Activated naive CD8-positive, alpha-beta T cell treated with anti-CD3 and anti-CD28 coated beads, Interleukin-2, amount 10 ng/mL, durations not matched to agents 7 days and 5 days (primary cell): ENCODE measurements around the gene ADORA2A. TPM values are rescaled to one million over a fixed set of nuclear protein-coding genes. Genes with fewer than 3 reads are reported as not detected.
A peak's percentile ranks its signal among the peaks of the same experiment; 100 is the strongest.

ENCODE experiments used
- ATAC-seq: fragments of 150-1000 bp; cut with Tn5 transposase; one replicate; pipeline ENCODE4 v1.10.0; 2021; ENCODE audit warnings: low read depth, moderate library complexity
- POLR2A ChIA-PET: fragments of 350-600 bp; sonication (Branson Sonifier 250); formaldehyde crosslinking; loops from one replicate; lab custom pipeline; 2021; ENCODE audit warnings: antibody characterized with exemption; lab: Charles Lee
- DNase-seq: peaks from one replicate; pipeline ENCODE4 v3.0.0; 2021
- H3K27ac Mint-ChIP-seq: one replicate; pipeline ENCODE4 v1.8.0; 2022; ENCODE audit warnings: mild to moderate bottlenecking, mixed read lengths
- H3K27me3 Mint-ChIP-seq: one replicate; pipeline ENCODE4 v1.8.0; 2022; ENCODE audit warnings: mild to moderate bottlenecking, moderate library complexity, mixed read lengths
- H3K36me3 Mint-ChIP-seq: one replicate; pipeline ENCODE4 v1.8.0; 2021; ENCODE audit warnings: mild to moderate bottlenecking, mixed read lengths
- H3K4me1 Mint-ChIP-seq: one replicate; pipeline ENCODE4 v1.8.0; 2021; ENCODE audit warnings: mixed read lengths
- H3K4me3 Mint-ChIP-seq: one replicate; pipeline ENCODE4 v1.8.0; 2022; ENCODE audit warnings: mild to moderate bottlenecking, moderate library complexity, mixed read lengths
- H3K9me3 Mint-ChIP-seq: one replicate; pipeline ENCODE4 v1.8.0; 2021; ENCODE audit warnings: mixed read lengths
- total RNA-seq, 2 experiments: library from RNA; stranded (reverse); gene quantifications; one replicate each; pipeline ENCODE4 v1.2.3, GENCODE V29; 2021

The ADORA2A gene
- total RNA-seq, 2 experiments from 2014 or later: 29.1 to 30.3 TPM

GRCh38 chr22:24416611-24417010 lies 10.8 kb upstream of the ADORA2A start:
- Mint-ChIP-seq H3K27me3 (no peaks in the 10 kb centered on the region), H3K4me1 (peaks cover 4% of the 10 kb centered on the region), H3K4me3 (no peak overlapping the region), H3K27ac (no peak overlapping the region), H3K9me3 (no peaks in the 10 kb centered on the region), H3K36me3 (no peaks in the 10 kb centered on the region)
- POLR2A ChIA-PET: no interaction called here
- ATAC-seq (no peak), DNase-seq (no peak)

GRCh38 chr22:24417200-24417599 lies 10.2 kb upstream of the ADORA2A start:
- Mint-ChIP-seq H3K36me3 (no peaks in the 10 kb centered on the region), H3K9me3 (no peaks in the 10 kb centered on the region), H3K27ac (no peak overlapping the region), H3K4me1 (peaks cover 4% of the 10 kb centered on the region), H3K4me3 (no peak overlapping the region), H3K27me3 (no peaks in the 10 kb centered on the region)
- DNase-seq: no peak
- POLR2A ChIA-PET: no interaction called here
- ATAC-seq: no peak

- Mint-ChIP-seq H3K27ac (no peak overlapping the region), H3K4me1 (peaks cover 4% of the 10 kb centered on the region), H3K9me3 (no peaks in the 10 kb centered on the region), H3K27me3 (no peaks in the 10 kb centered on the region), H3K4me3 (no peak overlapping the region), H3K36me3 (no peaks in the 10 kb centered on the region)
- ATAC-seq (no peak), DNase-seq (no peak)
- POLR2A ChIA-PET: no interaction called here
Measured at GRCh38 chr22:24417901-24418641, 9.3 kb upstream of the ADORA2A start.

GRCh38 chr22:24418786-24419474 lies 8.5 kb upstream of the ADORA2A start:
- H3K27ac Mint-ChIP-seq: no peak overlapping the region
- DNase-seq (no peak), ATAC-seq (no peak)
- H3K4me1 Mint-ChIP-seq: peaks cover 4% of the 10 kb centered on the region
- POLR2A ChIA-PET: no interaction called here
- H3K36me3 Mint-ChIP-seq: no peaks in the 10 kb centered on the region
- H3K4me3 Mint-ChIP-seq: no peak overlapping the region
- H3K27me3 Mint-ChIP-seq: no peaks in the 10 kb centered on the region
- no peaks in the 10 kb centered on the region for H3K9me3 Mint-ChIP-seq

GRCh38 chr22:24419475-24419850 lies 7.9 kb upstream of the ADORA2A start:
- H3K27ac Mint-ChIP-seq: no peak overlapping the region
- peaks cover 4% of the 10 kb centered on the region for H3K4me1 Mint-ChIP-seq
- H3K4me3 Mint-ChIP-seq: no peak overlapping the region

GRCh38 chr22:24420072-24420976 lies 7.1 kb upstream of the ADORA2A start:
- no peaks in the 10 kb centered on the region for H3K27me3 Mint-ChIP-seq
- H3K4me1 Mint-ChIP-seq: peaks cover 5% of the 10 kb centered on the region
- POLR2A ChIA-PET: no interaction called here
- H3K27ac Mint-ChIP-seq: no peak overlapping the region
- H3K36me3 Mint-ChIP-seq: no peaks in the 10 kb centered on the region
- ATAC-seq (no peak), DNase-seq (no peak)
- H3K4me3 Mint-ChIP-seq: no peak overlapping the region
- no peaks in the 10 kb centered on the region for H3K9me3 Mint-ChIP-seq

More at GRCh38 chr22:24419475-24419850, 7.9 kb upstream of the ADORA2A start:
- H3K27me3 Mint-ChIP-seq: no peaks in the 10 kb centered on the region
- POLR2A ChIA-PET: no interaction called here
- H3K9me3 Mint-ChIP-seq: no peaks in the 10 kb centered on the region
- DNase-seq (no peak), ATAC-seq (no peak)
- no peaks in the 10 kb centered on the region for H3K36me3 Mint-ChIP-seq

- ATAC-seq (no peak), DNase-seq (no peak)
- H3K27ac Mint-ChIP-seq: no peak overlapping the region
- H3K27me3 Mint-ChIP-seq: no peaks in the 10 kb centered on the region
- H3K36me3 Mint-ChIP-seq: no peaks in the 10 kb centered on the region
- no peaks in the 10 kb centered on the region for H3K9me3 Mint-ChIP-seq
- peaks cover 11% of the 10 kb centered on the region for H3K4me1 Mint-ChIP-seq
- H3K4me3 Mint-ChIP-seq: no peak overlapping the region
- POLR2A ChIA-PET: interaction anchor here (1.5 kb wide), 1 partner anchor 101 kb away, joined by 5 read pairs; no protein-coding TSS in a partner anchor
Measured at GRCh38 chr22:24420977-24421343, 6.4 kb upstream of the ADORA2A start.

- Mint-ChIP-seq H3K9me3 (no peaks in the 10 kb centered on the region), H3K27ac (no peak overlapping the region), H3K4me3 (no peak overlapping the region), H3K4me1 (peaks cover 16% of the 10 kb centered on the region), H3K36me3 (no peaks in the 10 kb centered on the region), H3K27me3 (no peaks in the 10 kb centered on the region)
- DNase-seq (no peak), ATAC-seq (peak; percentile 22)
- POLR2A ChIA-PET: interaction anchor here (1.5 to 7.1 kb wide), 2 partner anchors 14 to 100 kb away, joined by 5 to 54 read pairs; no protein-coding TSS in a partner anchor
Measured at GRCh38 chr22:24421428-24421931, 5.9 kb upstream of the ADORA2A start.

- Mint-ChIP-seq H3K27me3 (no peaks in the 10 kb centered on the region), H3K9me3 (no peaks in the 10 kb centered on the region), H3K4me3 (peak overlapping the region; percentile 70), H3K27ac (peak overlapping the region; percentile 50), H3K4me1 (peaks cover 22% of the 10 kb centered on the region), H3K36me3 (no peaks in the 10 kb centered on the region)
- ATAC-seq (no peak), DNase-seq (no peak)
- POLR2A ChIA-PET: interaction anchor here (1.5 to 7.1 kb wide), 2 partner anchors 14 to 100 kb away, joined by 5 to 54 read pairs; no protein-coding TSS in a partner anchor
Measured at GRCh38 chr22:24422102-24422665, 5.2 kb upstream of the ADORA2A start.

- Mint-ChIP-seq H3K27ac (peak overlapping the region; percentile 65), H3K4me1 (peaks cover 30% of the 10 kb centered on the region), H3K27me3 (no peaks in the 10 kb centered on the region), H3K36me3 (peaks cover 3% of the 10 kb centered on the region), H3K4me3 (peak overlapping the region; percentile 66), H3K9me3 (no peaks in the 10 kb centered on the region)
- POLR2A ChIA-PET: interaction anchor here (1.4 to 7.1 kb wide), 2 partner anchors 9 to 12 kb away, joined by 3 to 54 read pairs; no protein-coding TSS in a partner anchor
- peak; percentile 19 for ATAC-seq
- DNase-seq: peak; percentile 89
Measured at GRCh38 chr22:24423519-24424000, 3.8 kb upstream of the ADORA2A start.

GRCh38 chr22:24424001-24424900 lies 3.1 kb upstream of the ADORA2A start:
- no peaks in the 10 kb centered on the region for H3K27me3 Mint-ChIP-seq
- ATAC-seq (peak; percentile 20), DNase-seq (peak; percentile 77)
- peaks cover 5% of the 10 kb centered on the region for H3K36me3 Mint-ChIP-seq
- H3K9me3 Mint-ChIP-seq: no peaks in the 10 kb centered on the region
- H3K4me1 Mint-ChIP-seq: peaks cover 34% of the 10 kb centered on the region
- peak overlapping the region; percentile 73 for H3K4me3 Mint-ChIP-seq
- POLR2A ChIA-PET: interaction anchor here (1.4 to 7.1 kb wide), 3 partner anchors 10 to 153 kb away, joined by 3 to 54 read pairs (median 3); partner anchors contain the start of gene SPECC1L
- H3K27ac Mint-ChIP-seq: no peak overlapping the region
